Measurements from ENCODE around the gene PTPN6. TPM values are rescaled to one million over a fixed set of nuclear protein-coding genes. Genes with fewer than 3 reads are reported as not detected.

The PTPN6 gene
- polyA plus RNA-seq, 3 donors: 449 to 764 (median 562) TPM

DNA sequence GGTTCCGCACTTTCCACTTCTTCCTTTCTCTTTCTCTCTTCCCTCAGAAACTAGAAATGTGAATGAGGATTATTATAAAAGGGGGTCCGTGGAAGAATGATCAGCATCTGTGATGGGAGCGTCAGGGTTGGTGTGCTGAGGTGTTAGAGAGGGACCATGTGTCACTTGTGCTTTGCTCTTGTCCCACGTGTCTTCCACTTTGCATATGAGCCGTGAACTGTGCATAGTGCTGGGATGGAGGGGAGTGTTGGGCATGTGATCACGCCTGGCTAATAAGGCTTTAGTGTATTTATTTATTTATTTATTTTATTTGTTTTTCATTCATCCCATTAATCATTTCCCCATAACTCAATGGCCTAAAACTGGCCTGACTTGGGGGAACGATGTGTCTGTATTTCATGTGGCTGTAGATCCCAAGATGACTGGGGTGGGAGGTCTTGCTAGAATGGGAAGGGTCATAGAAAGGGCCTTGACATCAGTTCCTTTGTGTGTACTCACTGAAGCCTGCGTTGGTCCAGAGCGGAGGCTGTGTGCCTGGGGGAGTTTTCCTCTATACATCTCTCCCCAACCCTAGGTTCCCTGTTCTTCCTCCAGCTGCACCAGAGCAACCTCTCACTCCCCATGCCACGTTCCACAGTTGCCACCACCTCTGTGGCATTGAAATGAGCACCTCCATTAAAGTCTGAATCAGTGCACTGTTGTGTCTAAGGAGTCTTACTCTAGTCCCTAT is 28.0 kb upstream of the PTPN6 start:
- Mint-ChIP-seq H3K27ac (peak overlapping the region in 4 of 7 donors; percentile 35 to 70 (median 60)), H3K36me3 (peaks cover 0 to 7% of the 10 kb centered on the region in 2 donors), H3K9me3 (peaks cover 0 to 2% (median 0%) of the 10 kb centered on the region in 7 donors), H3K27me3 (ENCODE audit: low read depth in 3 of 3) (peaks cover 47 to 50% (median 48%) of the 10 kb centered on the region in 3 donors), H3K4me1 (peaks cover 38% of the 10 kb centered on the region), H3K4me3 (peak overlapping the region; percentile 67 to 92)
- intact Hi-C loops (cut with micrococcal nuclease): loop anchor here (5.0 kb wide), 3 partner anchors 169 to 189 kb away; partner anchors contain the start of genes C1R (in 2 of the 2) and C1RL (in 1 of the 2)
- Histone ChIP-seq H3K9ac (ENCODE audit: insufficient read depth, low read length, poor library complexity, severe bottlenecking) (no peak overlapping the region), H3K4me3 (replicated peaks in 1 of 3; ENCODE audit: low read depth in 2 of 3, low read length in 3 of 3) (peak overlapping the region in 2 of 3 experiments; percentile 2 to 53), H3K4me1 (ENCODE audit: control insufficient read depth in 1 of 2, insufficient read depth in 2 of 2, low read length in 2 of 2) (peaks cover 38 to 44% of the 10 kb centered on the region in 2 donors), H4K20me1 (ENCODE audit: insufficient read depth, low read length) (no peaks in the 10 kb centered on the region), H3K79me2 (ENCODE audit: insufficient read depth, low read length) (no peaks in the 10 kb centered on the region), H3K27ac (ENCODE audit: low read depth in 1 of 2, low read length in 2 of 2) (peak overlapping the region in 1 of 2 donors; percentile 7), H3K27me3 (ENCODE audit: control insufficient read depth in 2 of 2, insufficient read depth in 2 of 2, low read length in 2 of 2) (peaks cover 3 to 34% of the 10 kb centered on the region in 2 donors), H3K9me3 (replicated peaks in 1 of 2; ENCODE audit: control insufficient read depth in 1 of 2, insufficient read depth in 1 of 2, low read length in 2 of 2) (no peaks in the 10 kb centered on the region), H2AFZ (ENCODE audit: insufficient read depth, low read depth, low read length, poor library complexity, severe bottlenecking) (no peak overlapping the region), H3K4me2 (replicated peaks; ENCODE audit: extremely low read depth, low read length, poor library complexity, severe bottlenecking) (peak overlapping the region; percentile 55), H3K36me3 (replicated peaks in 1 of 2; ENCODE audit: control insufficient read depth in 1 of 2, insufficient read depth in 2 of 2, low read length in 2 of 2) (no peaks in the 10 kb centered on the region)
- WGBS (ENCODE audit: insufficient coverage): 54% methylated on average over 2 of the region's 10 CpGs
- TF ChIP-seq, protein P1, sequence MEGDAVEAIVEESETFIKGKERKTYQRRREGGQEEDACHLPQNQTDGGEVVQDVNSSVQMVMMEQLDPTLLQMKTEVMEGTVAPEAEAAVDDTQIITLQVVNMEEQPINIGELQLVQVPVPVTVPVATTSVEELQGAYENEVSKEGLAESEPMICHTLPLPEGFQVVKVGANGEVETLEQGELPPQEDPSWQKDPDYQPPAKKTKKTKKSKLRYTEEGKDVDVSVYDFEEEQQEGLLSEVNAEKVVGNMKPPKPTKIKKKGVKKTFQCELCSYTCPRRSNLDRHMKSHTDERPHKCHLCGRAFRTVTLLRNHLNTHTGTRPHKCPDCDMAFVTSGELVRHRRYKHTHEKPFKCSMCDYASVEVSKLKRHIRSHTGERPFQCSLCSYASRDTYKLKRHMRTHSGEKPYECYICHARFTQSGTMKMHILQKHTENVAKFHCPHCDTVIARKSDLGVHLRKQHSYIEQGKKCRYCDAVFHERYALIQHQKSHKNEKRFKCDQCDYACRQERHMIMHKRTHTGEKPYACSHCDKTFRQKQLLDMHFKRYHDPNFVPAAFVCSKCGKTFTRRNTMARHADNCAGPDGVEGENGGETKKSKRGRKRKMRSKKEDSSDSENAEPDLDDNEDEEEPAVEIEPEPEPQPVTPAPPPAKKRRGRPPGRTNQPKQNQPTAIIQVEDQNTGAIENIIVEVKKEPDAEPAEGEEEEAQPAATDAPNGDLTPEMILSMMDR (IDR thresholded peaks at IDR 0.05): no peak
- DNase-seq: no peak

DNA sequence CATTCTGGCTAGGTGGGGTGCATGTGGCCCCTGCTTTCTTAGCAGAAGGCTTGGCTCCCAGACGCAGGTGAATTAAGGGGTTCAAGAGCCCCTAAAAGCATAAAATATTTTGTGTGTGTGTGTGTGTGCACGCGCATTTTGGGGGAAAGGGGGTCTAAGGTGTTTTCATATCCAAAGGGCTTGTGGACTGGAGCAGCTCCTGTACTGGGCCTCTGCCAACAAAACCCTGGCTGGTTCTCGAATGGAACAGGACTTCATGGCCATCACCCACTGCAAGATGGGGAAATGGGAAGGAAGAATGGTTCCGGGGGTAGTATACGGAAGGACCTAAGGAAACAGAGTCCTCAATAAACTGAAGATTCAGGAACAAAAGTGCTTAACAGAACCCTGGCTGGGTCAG is 27.3 kb upstream of the PTPN6 start:
- Histone ChIP-seq H3K4me3 (replicated peaks in 1 of 3; ENCODE audit: low read depth in 2 of 3, low read length in 3 of 3) (no peak overlapping the region), H3K4me1 (ENCODE audit: control insufficient read depth in 1 of 2, insufficient read depth in 2 of 2, low read length in 2 of 2) (peaks cover 43 to 50% of the 10 kb centered on the region in 2 donors), H4K20me1 (ENCODE audit: insufficient read depth, low read length) (no peaks in the 10 kb centered on the region), H2AFZ (ENCODE audit: insufficient read depth, low read depth, low read length, poor library complexity, severe bottlenecking) (no peak overlapping the region), H3K9me3 (replicated peaks in 1 of 2; ENCODE audit: control insufficient read depth in 1 of 2, insufficient read depth in 1 of 2, low read length in 2 of 2) (no peaks in the 10 kb centered on the region), H3K27ac (ENCODE audit: low read depth in 1 of 2, low read length in 2 of 2) (no peak overlapping the region), H3K79me2 (ENCODE audit: insufficient read depth, low read length) (peaks cover 3% of the 10 kb centered on the region), H3K4me2 (replicated peaks; ENCODE audit: extremely low read depth, low read length, poor library complexity, severe bottlenecking) (peak overlapping the region; percentile 63), H3K36me3 (replicated peaks in 1 of 2; ENCODE audit: control insufficient read depth in 1 of 2, insufficient read depth in 2 of 2, low read length in 2 of 2) (no peaks in the 10 kb centered on the region), H3K27me3 (ENCODE audit: control insufficient read depth in 2 of 2, insufficient read depth in 2 of 2, low read length in 2 of 2) (peaks cover 3 to 39% of the 10 kb centered on the region in 2 donors), H3K9ac (ENCODE audit: insufficient read depth, low read length, poor library complexity, severe bottlenecking) (no peak overlapping the region)
- Mint-ChIP-seq H3K4me1 (peaks cover 43% of the 10 kb centered on the region), H3K27me3 (ENCODE audit: low read depth in 3 of 3) (peaks cover 53 to 55% (median 53%) of the 10 kb centered on the region in 3 donors), H3K27ac (no peak overlapping the region), H3K36me3 (peaks cover 4 to 11% of the 10 kb centered on the region in 2 donors), H3K4me3 (peak overlapping the region in 1 of 2 donors; percentile 7), H3K9me3 (peaks cover 0 to 5% (median 2%) of the 10 kb centered on the region in 7 donors)
- intact Hi-C loops (cut with micrococcal nuclease): loop anchor here (5.0 kb wide), 3 partner anchors 168 to 188 kb away; partner anchors contain the start of genes C1R (in 2 of the 2) and C1RL (in 1 of the 2)
- TF ChIP-seq, protein P1 (IDR thresholded peaks at IDR 0.05): no peak
- no peak for DNase-seq
- 70% methylated on average over 5 of the region's 6 CpGs for WGBS (ENCODE audit: insufficient coverage)

All from CD14-positive monocyte (primary cell).